ENCODE results near the gene SOX9. TPM values are rescaled to one million over a fixed set of nuclear protein-coding genes. Genes with fewer than 3 reads are reported as not detected.
A peak's percentile ranks its signal among the peaks of the same experiment; 100 is the strongest.

The SOX9 gene
- total and polyA plus RNA-seq, 8 donors = 22.7 to 76.1 (median 30.5) TPM

DNA sequence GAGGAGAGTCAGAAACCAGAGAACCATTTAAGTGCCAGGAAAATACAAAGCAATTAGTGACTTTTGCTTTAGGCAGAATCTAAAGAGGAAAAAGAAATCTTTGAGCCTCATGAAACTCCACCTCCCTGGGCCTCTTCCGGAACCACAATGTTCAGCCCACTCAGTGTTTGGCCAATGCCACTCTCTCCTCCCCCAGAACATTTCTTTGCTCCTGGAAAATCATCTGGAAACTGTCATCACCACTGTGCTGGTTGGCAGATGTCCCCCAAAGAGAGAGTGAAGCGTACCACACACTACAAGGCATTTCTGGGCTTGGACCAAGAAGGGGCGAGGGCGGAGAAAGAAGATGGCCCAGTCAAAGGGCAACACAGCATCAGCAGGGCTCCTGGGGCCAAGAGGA, 7.1 kb upstream of the SOX9 start:
- no peak overlapping the region for H3K27ac ChIP-seq
- no peak for ATAC-seq
- no peaks in the 10 kb centered on the region for H3K36me3 ChIP-seq
- intact Hi-C loops (cut with DNase I) = loop anchor here in 2 of 3 donors (10.0 kb wide), 3 partner anchors 69 to 639 kb away; no protein-coding TSS in a partner anchor
- DNase-seq = no peak
- TF ChIP-seq CTCF (IDR thresholded peaks at IDR 0.05) = no peak
- H3K9me3 ChIP-seq = no peaks in the 10 kb centered on the region
- FAIRE-seq = no peak
- no peak overlapping the region for H3K4me3 ChIP-seq
- H3K27me3 ChIP-seq = no peaks in the 10 kb centered on the region
- H3K4me1 ChIP-seq = peaks cover 0 to 3% (median 0%) of the 10 kb centered on the region in 3 donors
- WGBS, 2 donors = 92 to 98% methylated on average over 4 of the region's 4 CpGs

GRCh38 chr17:72115781-72116525, 4.9 kb upstream of the SOX9 start:
- 70 to 71% methylated on average over 39 of the region's 39 CpGs for WGBS, 2 donors
- no peaks in the 10 kb centered on the region for H3K36me3 ChIP-seq
- intact Hi-C loops (cut with DNase I) = loop anchor here in 2 of 3 donors (10.0 kb wide), 3 partner anchors 71 to 641 kb away; no protein-coding TSS in a partner anchor
- DNase-seq (peak in 2 of 6 donors; percentile 20 to 55), FAIRE-seq (no peak), ATAC-seq (no peak)
- H3K9me3 ChIP-seq = no peaks in the 10 kb centered on the region
- no peaks in the 10 kb centered on the region for H3K27me3 ChIP-seq
- peaks cover 0 to 7% (median 0%) of the 10 kb centered on the region in 3 donors for H3K4me1 ChIP-seq
- peak overlapping the region in 2 of 4 donors; percentile 60 to 92 for H3K4me3 ChIP-seq
- no peak for TF ChIP-seq CTCF (IDR thresholded peaks at IDR 0.05)
- peak overlapping the region; percentile 17 to 74 (median 58) for H3K27ac ChIP-seq

- intact Hi-C loops (cut with DNase I) = loop anchor here in 2 of 3 donors (10.0 kb wide), 3 partner anchors 72 to 642 kb away; no protein-coding TSS in a partner anchor
- Histone ChIP-seq H3K4me1 (peaks cover 0 to 7% (median 0%) of the 10 kb centered on the region in 3 donors), H3K27ac (peak overlapping the region; percentile 50 to 74 (median 62)), H3K9me3 (no peaks in the 10 kb centered on the region), H3K27me3 (no peaks in the 10 kb centered on the region), H3K4me3 (peak overlapping the region in 3 of 4 donors; percentile 26 to 92 (median 60)), H3K36me3 (no peaks in the 10 kb centered on the region)
- WGBS, 2 donors = 60% methylated on average over 58 of the region's 58 CpGs
- FAIRE-seq = no peak
- ATAC-seq = no peak
- TF ChIP-seq CTCF (IDR thresholded peaks at IDR 0.05) = no peak
- peak in 2 of 6 donors; percentile 28 to 39 for DNase-seq
Observed at GRCh38 chr17:72116661-72117521, 3.9 kb upstream of the SOX9 start.

- Histone ChIP-seq H3K36me3 (peaks cover 0 to 2% (median 0%) of the 10 kb centered on the region in 3 donors), H3K9me3 (no peaks in the 10 kb centered on the region), H3K4me3 (peak overlapping the region; percentile 23 to 92 (median 43)), H3K27me3 (no peaks in the 10 kb centered on the region), H3K4me1 (peaks cover 0 to 7% (median 0%) of the 10 kb centered on the region in 3 donors), H3K27ac (peak overlapping the region; percentile 50 to 74 (median 62))
- intact Hi-C loops (cut with DNase I) = loop anchor here in 2 of 3 donors (10.0 kb wide), 3 partner anchors 73 to 643 kb away; no protein-coding TSS in a partner anchor
- ATAC-seq (no peak), DNase-seq (peak in 4 of 6 donors; percentile 33 to 78 (median 54)), FAIRE-seq (no peak)
- whole genome bisulfite sequencing, 2 donors = 26 to 36% methylated on average over 48 to 51 of the region's 51 CpGs
- TF ChIP-seq CTCF (IDR thresholded peaks at IDR 0.05) = no peak
Observed at GRCh38 chr17:72117535-72118334, 3.1 kb upstream of the SOX9 start.
